SK-N-MC (cell line): ENCODE measurements around the gene GLI3.

ENCODE experiments used
- EZH2 ChIP-seq: fragments of 200-600 bp; sonication (generic); IDR thresholded peaks from one replicate; pipeline ENCODE4 v1.6.1; 2017; ENCODE audit warnings: antibody characterized with exemption
- FOXP2 ChIP-seq: optimal IDR thresholded peaks from 2 replicates; pipeline ENCODE3; 2011; ENCODE audit warnings: mild to moderate bottlenecking, moderate library complexity; ENCODE audit not compliant: insufficient read depth; ENCODE audit errors: extremely low read length, control extremely low read depth
- POLR2AphosphoS5 ChIP-seq: IDR thresholded peaks from 2 replicates; pipeline ENCODE4 v1.6.1; 2012; ENCODE audit warnings: mild to moderate bottlenecking, low read depth, low read length, borderline replicate concordance

- TF ChIP-seq POLR2AphosphoS5 (no peak), EZH2 (no peak), FOXP2 (no peak)
Observed at GRCh38 chr7:41996381-41997035, 240.5 kb downstream of the GLI3 start.
